Gastroesophageal sphincter (tissue), 3 donors: ENCODE results near the gene SPARCL1.
A peak's percentile ranks its signal among the peaks of the same experiment; 100 is the strongest.

Source experiments
- POLR2AphosphoS5 ChIP-seq: sonication (generic); formaldehyde crosslinking; IDR thresholded peaks from one replicate; pipeline ENCODE4 v1.6.1; 2017; ENCODE audit warnings: antibody characterized with exemption
- TF ChIP-seq, protein P1 (sequence below), 4 experiments: fragments of 200-600 bp in 2 of 4; fragments of 450-650 bp in 2 of 4; sonication (generic) in 1 of 4; IDR thresholded peaks; one replicate each; pipeline ENCODE4 v1.5.1; 2017 to 2019; ENCODE audit warnings: antibody characterized with exemption in 4 of 4, mild to moderate bottlenecking in 2 of 4, moderate library complexity in 2 of 4

DNA sequence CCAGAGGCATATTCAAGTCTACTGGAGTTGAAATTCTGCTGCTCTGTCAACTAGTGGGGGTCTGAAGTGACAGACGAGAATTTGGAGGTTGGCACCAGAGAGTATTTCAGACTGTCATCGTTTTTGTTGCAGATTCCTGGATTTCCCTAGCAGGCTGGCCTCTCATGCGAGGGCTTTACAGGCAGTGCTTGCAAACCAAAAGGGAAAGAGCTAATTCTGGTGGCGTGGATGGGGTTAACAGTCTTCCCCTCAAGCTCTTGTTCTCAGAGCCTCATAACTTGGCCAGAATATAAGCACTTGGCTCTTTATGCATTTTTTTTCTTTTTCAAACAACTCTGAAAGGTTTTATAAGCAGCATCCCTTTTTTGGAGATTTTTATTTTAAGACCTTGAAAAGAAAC is at the start of gene SPARCL1:
- TF ChIP-seq, protein P1, sequence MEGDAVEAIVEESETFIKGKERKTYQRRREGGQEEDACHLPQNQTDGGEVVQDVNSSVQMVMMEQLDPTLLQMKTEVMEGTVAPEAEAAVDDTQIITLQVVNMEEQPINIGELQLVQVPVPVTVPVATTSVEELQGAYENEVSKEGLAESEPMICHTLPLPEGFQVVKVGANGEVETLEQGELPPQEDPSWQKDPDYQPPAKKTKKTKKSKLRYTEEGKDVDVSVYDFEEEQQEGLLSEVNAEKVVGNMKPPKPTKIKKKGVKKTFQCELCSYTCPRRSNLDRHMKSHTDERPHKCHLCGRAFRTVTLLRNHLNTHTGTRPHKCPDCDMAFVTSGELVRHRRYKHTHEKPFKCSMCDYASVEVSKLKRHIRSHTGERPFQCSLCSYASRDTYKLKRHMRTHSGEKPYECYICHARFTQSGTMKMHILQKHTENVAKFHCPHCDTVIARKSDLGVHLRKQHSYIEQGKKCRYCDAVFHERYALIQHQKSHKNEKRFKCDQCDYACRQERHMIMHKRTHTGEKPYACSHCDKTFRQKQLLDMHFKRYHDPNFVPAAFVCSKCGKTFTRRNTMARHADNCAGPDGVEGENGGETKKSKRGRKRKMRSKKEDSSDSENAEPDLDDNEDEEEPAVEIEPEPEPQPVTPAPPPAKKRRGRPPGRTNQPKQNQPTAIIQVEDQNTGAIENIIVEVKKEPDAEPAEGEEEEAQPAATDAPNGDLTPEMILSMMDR (IDR thresholded peaks at IDR 0.05) = peak in 1 of 4 experiments; percentile 22
- TF ChIP-seq POLR2AphosphoS5 = peak; percentile 90
